GM20000 (cell line): ENCODE results near the gene C2CD3.

Experiments used
- DNase-seq: peaks from one replicate; pipeline ENCODE4 v3.0.0; 2012; ENCODE audit warnings: low spot score
- TF ChIP-seq, protein P1 (sequence below): IDR thresholded peaks from 2 replicates; pipeline ENCODE4 v1.5.1; 2012; ENCODE audit warnings: mild to moderate bottlenecking, control low read depth; ENCODE audit errors: extremely low read depth, missing control alignments

C2CD3 gene

DNA sequence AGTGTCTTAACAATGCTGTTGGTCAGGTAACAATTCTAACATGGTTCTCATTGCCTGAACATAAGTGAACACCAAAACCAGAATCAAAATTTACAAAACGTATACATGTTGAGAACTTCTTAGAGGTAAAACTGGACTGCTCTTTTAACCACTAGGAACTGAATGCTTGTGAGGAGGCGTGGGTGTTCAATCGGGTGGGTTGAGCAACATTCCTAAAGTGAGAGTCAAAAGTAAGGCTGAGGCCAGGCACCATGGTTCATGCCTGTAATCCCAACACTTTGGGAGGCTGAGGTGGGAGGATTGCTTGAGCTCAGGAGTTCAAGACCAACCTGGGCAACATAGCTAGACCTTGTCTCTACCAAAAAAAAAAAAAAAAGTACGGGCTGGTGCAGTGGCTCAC is 11.8 kb upstream of the C2CD3 start:
- TF ChIP-seq, protein P1, sequence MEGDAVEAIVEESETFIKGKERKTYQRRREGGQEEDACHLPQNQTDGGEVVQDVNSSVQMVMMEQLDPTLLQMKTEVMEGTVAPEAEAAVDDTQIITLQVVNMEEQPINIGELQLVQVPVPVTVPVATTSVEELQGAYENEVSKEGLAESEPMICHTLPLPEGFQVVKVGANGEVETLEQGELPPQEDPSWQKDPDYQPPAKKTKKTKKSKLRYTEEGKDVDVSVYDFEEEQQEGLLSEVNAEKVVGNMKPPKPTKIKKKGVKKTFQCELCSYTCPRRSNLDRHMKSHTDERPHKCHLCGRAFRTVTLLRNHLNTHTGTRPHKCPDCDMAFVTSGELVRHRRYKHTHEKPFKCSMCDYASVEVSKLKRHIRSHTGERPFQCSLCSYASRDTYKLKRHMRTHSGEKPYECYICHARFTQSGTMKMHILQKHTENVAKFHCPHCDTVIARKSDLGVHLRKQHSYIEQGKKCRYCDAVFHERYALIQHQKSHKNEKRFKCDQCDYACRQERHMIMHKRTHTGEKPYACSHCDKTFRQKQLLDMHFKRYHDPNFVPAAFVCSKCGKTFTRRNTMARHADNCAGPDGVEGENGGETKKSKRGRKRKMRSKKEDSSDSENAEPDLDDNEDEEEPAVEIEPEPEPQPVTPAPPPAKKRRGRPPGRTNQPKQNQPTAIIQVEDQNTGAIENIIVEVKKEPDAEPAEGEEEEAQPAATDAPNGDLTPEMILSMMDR: no peak
- no peak for DNase-seq

DNA sequence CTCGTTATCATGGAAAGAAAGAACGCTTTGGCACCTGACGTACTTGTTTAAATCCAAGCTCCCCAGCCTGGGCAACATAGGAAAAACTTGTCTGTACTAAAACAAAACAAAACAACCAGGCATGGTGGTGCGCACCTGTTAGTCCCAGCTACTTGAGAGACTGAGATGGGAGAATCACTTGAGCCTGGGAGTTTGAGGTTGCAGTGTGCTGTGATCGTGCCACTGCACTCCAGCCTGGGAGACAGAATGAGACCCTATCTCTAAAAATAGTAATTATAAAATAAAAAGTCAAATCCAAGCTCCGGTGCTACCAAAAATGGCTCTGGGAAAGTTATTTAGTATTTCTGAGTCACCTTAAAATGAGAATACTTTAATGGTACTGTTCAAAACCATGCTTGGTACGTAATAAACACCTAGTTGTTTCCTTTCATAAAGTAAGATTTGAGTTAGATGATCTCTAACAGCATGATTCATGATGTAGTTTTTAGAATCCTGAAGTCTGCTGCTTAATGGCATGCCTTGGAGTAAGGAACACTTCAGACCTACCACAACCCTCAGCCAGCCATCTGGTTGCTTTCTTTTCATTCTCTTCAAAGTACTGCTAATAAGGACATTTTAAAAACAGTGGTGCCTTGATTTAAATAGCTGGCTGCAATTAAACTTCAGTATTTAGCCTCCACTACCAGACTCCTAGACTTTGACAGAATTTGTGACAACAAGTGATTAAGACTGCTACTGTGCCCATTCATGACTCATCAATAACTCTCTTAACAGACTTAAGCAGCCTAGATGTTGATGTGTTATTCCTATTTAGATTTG is 8.6 kb upstream of the C2CD3 start:
- TF ChIP-seq, protein P1: no peak
- DNase-seq: no peak

DNA sequence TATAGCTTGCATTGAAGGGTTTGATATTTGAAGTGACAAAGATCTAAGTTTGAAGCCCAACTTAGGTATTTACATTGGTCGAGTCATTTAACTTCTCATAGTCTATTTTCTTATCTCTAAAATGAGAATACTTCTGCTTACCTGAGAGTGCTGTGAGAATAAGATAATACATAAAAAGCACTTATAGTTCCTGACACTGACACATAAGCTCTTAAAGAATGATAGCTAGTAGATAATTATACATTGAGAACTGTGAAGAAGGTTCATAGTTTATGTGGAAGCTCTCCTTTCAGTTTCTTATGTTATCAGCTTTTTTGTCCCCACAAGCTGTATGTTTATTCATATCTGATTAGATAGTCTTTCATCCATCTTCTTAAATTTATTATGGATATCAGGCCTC is 5.1 kb upstream of the C2CD3 start:
- TF ChIP-seq, protein P1: no peak
- DNase-seq: no peak

DNA sequence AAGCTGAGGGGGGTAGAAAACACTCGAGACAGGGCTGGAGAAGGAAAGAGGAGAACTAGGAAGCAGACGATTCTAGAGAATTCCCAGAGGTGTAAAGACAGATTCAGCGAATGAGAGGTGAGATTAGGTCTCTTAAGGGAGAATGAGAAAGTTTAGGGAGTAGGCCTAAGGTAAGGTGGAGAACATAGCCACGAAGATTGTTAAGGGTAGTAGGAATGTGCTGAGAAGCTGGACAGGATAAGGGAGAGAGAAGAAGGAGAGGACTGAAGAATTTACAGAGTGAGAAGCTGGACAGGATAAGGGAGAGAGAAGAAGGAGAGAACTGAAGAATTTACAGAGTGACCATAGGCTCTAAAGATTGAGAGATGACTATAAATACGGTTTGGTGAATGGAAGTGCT is 1.2 kb upstream of the C2CD3 start:
- TF ChIP-seq, protein P1: no peak
- DNase-seq: no peak

DNA sequence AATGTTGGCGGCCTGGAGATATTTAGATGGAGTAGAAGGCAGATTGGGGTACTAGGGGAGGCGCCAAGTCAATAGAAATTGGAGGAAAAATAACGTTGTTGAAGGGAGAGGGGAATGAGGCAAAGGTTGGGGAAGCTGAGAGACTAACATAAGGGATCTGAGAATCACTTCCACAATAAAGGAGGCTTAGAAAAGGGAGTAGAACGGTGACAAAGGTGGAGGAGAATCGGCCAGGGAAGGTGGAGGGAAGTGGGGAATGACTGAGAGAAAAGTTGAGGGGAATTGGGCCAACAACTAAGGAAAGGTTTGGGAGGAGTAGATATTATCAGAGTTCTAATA is 797 bp upstream of the C2CD3 start:
- TF ChIP-seq, protein P1: no peak
- no peak for DNase-seq

DNA sequence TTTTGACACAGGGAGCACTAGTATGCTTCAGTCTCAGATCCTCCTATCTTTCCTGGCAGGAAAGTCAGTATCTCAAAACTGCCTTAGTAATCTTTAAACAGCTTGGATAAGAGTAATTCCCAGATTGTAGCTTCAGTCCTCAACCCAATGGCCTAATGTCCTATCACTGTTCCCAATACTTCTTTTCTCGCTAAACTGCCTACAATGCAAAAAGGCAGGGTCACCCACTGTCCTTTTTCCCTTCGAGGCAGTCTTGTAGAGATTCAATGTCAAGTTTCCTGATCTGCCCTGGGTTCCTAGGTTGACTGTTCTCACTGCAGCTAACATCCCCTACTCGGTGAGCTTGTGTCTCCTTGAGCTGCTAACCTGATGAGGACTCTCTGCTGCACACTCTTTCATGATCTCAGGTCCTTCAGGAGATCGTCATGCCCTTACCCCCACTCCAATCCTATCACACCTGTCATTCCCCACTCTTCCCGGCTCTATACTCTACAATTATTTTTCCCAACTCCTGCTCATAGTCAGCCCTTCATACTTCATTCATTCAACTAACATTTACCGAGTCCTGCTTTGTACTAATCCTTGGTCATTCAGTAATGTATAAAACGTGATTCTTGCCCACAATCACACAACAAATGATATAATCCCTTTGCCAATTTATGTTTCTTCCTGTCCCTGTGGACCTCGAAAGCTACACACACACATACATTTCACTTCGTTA is 904 bp downstream of the C2CD3 start:
- TF ChIP-seq, protein P1: no peak
- no peak for DNase-seq

DNA sequence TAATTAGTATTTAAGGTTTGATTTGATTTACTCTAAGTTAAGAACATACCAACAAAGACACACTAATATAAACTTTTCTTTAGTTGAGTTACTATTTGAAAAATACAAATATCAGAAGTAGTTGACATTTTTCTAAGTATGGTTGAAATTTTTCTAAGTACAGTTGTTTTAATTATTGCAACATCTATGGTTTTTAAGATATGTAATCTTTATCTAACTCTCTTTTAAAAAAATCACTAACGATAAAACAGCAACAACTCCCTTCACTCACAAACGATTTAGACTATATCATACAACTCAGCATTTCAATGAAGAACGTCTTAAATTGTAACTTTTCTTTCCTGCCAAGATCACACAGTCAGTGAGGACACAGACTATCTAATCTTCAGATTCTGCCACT is 2.0 kb downstream of the C2CD3 start:
- TF ChIP-seq, protein P1: no peak
- DNase-seq: no peak
